ENCODE results near the gene SUN2. TPM values are rescaled to one million over a fixed set of nuclear protein-coding genes. Genes with fewer than 3 reads are reported as not detected.

Gene SUN2
- total and polyA plus RNA-seq, 10 of the 15 experiments (the other 5 are each of a cell fraction or from before 2014, with no cell fraction given), result 0.18 to 107 (median 35.9) TPM

DNA sequence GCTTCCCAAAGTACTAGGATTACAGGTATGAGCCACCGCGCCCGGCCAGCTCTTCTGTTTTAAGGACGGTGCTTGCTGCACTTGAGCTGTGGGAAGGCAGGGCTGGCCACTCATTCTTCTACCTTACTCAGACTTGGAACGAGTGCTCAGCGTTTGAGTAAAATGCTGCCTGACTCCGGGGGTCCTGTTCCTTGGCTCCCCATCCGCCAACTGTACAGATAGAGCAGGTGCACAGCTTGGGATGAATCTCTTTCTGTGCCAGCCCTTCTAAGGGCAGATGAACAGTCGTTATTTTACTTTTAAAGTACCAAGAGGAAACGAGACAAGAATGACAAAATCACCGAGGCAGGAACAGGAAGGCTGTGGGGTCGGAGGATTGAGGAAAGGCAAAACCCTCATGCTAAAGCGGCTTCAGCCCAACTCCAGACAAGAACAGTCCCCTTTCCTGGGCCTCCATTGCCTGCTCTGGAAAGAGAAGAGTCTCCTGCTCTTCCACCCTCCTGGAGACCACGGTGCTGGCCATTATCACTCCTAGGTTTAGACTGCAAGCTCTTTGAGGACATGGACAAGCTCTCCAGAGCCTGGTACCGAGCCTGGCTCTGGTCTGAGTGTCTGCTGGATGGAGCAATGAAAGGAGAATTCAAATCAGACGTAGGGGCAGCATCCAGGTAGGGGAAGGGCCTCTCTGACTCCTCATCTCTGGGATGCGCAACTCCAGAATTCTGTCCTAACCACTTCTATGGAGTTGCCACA, 1.1 kb upstream of the SUN2 start:
- FAIRE-seq (peak; percentile 70), ATAC-seq (peak; percentile 2; the same call in 1 of the 3 replicates), DNase-seq (ENCODE audit: low read depth, low spot score) (no peak)
- TSS peak; percentile 73 for BruUV-seq (replicated peaks)
- no peaks in the 10 kb centered on the region for H4K20me1 ChIP-seq (ENCODE audit: control insufficient read depth, insufficient read depth)
- ChIA-PET RAD21 (ENCODE audit: unreplicated experiment) (interaction anchor here (1.0 to 2.0 kb wide), 3 partner anchors 9 to 51 kb away, joined by 3 to 5 read pairs (median 3); partner anchors contain the start of gene GTPBP1), POLR2A (interaction anchor here (1.0 to 3.3 kb wide), 4 partner anchors 10 to 59 kb away, joined by 3 to 15 read pairs (median 4); partner anchors contain the start of gene GTPBP1), CTCF (interaction anchor here (0.9 to 7.5 kb wide), 6 partner anchors 9 to 113 kb away, joined by 3 to 42 read pairs (median 4); no protein-coding TSS in a partner anchor), SMC1A (ENCODE audit: uncharacterized antibody, unreplicated experiment) (interaction anchor here (0.9 to 2.0 kb wide), 2 partner anchors 12 to 32 kb away, joined by 3 to 5 read pairs; no protein-coding TSS in a partner anchor)
- peak overlapping the region; percentile 20 for H2AFZ ChIP-seq (ENCODE audit: control insufficient read depth, low read depth, low read length)
- intact Hi-C loops (cut with micrococcal nuclease; ENCODE audit: unreplicated experiment), result loop anchor here (1.0 to 10.0 kb wide), 3 partner anchors 37 to 912 kb away; partner anchors contain the start of genes ANKRD54, DNAL4, EIF3L and GTPBP1
- 7% methylated on average over 17 of the region's 17 CpGs for WGBS (ENCODE audit: insufficient coverage, insufficient replicate concordance, low lambda C conversion rate, missing lambda C conversion rate)
- H3K4me1 ChIP-seq (ENCODE audit: control insufficient read depth, insufficient read depth, low read length), result peaks cover 39% of the 10 kb centered on the region
- no peaks in the 10 kb centered on the region for H3K9me3 ChIP-seq (replicated peaks; ENCODE audit: control insufficient read depth, insufficient read depth, low read length)
- H3K4me3 ChIP-seq, result peak overlapping the region; percentile 76
- TF ChIP-seq, protein P1, sequence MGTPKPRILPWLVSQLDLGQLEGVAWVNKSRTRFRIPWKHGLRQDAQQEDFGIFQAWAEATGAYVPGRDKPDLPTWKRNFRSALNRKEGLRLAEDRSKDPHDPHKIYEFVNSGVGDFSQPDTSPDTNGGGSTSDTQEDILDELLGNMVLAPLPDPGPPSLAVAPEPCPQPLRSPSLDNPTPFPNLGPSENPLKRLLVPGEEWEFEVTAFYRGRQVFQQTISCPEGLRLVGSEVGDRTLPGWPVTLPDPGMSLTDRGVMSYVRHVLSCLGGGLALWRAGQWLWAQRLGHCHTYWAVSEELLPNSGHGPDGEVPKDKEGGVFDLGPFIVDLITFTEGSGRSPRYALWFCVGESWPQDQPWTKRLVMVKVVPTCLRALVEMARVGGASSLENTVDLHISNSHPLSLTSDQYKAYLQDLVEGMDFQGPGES (IDR thresholded peaks at IDR 0.05), result no peak
- TF ChIP-seq, protein P2, sequence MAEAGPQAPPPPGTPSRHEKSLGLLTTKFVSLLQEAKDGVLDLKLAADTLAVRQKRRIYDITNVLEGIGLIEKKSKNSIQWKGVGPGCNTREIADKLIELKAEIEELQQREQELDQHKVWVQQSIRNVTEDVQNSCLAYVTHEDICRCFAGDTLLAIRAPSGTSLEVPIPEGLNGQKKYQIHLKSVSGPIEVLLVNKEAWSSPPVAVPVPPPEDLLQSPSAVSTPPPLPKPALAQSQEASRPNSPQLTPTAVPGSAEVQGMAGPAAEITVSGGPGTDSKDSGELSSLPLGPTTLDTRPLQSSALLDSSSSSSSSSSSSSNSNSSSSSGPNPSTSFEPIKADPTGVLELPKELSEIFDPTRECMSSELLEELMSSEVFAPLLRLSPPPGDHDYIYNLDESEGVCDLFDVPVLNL (IDR thresholded peaks at IDR 0.05; ENCODE audit: low read depth, low read length), result no peak
- H3K27ac ChIP-seq (ENCODE audit: control insufficient read depth, insufficient read depth), result peak overlapping the region; percentile 71
- in situ Hi-C loops (cut with MboI), result no loop called here
- no peaks in the 10 kb centered on the region for H3K27me3 ChIP-seq (replicated peaks in 1 of 2; ENCODE audit: control insufficient read depth in 2 of 2, insufficient read depth in 2 of 2, low read length in 1 of 2)
- peak overlapping the region; percentile 82 for H3K9ac ChIP-seq (ENCODE audit: control insufficient read depth, insufficient read depth, low read length)
- peaks cover 46% of the 10 kb centered on the region for H3K79me2 ChIP-seq (ENCODE audit: control insufficient read depth, insufficient read depth, low read length)
- H3K4me2 ChIP-seq (ENCODE audit: control insufficient read depth, insufficient read depth), result peak overlapping the region; percentile 90
- H3K36me3 ChIP-seq (ENCODE audit: control insufficient read depth in 2 of 2, insufficient read depth in 2 of 2, low read length in 1 of 2), result no peaks in the 10 kb centered on the region; a peak in 2 of 4 replicates

All from GM12878 (cell line).